Spinal cord (tissue), 10 donors: Measurements from ENCODE around the gene PIGS. TPM values are rescaled to one million over a fixed set of nuclear protein-coding genes. Genes with fewer than 3 reads are reported as not detected.
A peak's percentile ranks its signal among the peaks of the same experiment; 100 is the strongest.

Experiments used
- DNase-seq, 6 donors: peaks; one replicate each; pipeline versions ENCODE4 v3.0.0 to v3.0.0-alpha.2; 2013 to 2015; ENCODE audit warnings: low spot score in 6 of 6, low read depth in 4 of 6
- H3K27ac ChIP-seq: one replicate; pipeline ENCODE4 v1.5.1; 2013; ENCODE audit warnings: low read depth, low read length, control low read depth
- H3K27me3 ChIP-seq: one replicate; pipeline ENCODE4 v1.6.1; 2013; ENCODE audit warnings: low read length; ENCODE audit not compliant: control insufficient read depth, insufficient read depth
- H3K36me3 ChIP-seq: one replicate; pipeline ENCODE4 v1.6.1; 2013; ENCODE audit warnings: low read length; ENCODE audit not compliant: control insufficient read depth, insufficient read depth
- H3K4me1 ChIP-seq: one replicate; pipeline ENCODE4 v1.6.1; 2013; ENCODE audit warnings: low read length; ENCODE audit not compliant: control insufficient read depth, insufficient read depth
- H3K4me3 ChIP-seq: one replicate; pipeline ENCODE4 v1.5.1; 2013; ENCODE audit warnings: low read depth, low read length, control low read depth
- H3K9me3 ChIP-seq: one replicate; pipeline ENCODE4 v1.6.1; 2013; ENCODE audit warnings: low read length; ENCODE audit not compliant: control insufficient read depth, insufficient read depth
- WGBS: methylation state at CpG from one replicate; pipeline ENCODE4 v1.1.5; 2013; ENCODE audit warnings: missing lambda C conversion rate; ENCODE audit not compliant: insufficient coverage; 5-methylcytosine and 5-hydroxymethylcytosine counted together
- polyA plus RNA-seq, 2 donors: library from polyadenylated mRNA; unstranded; fragments of 120-200 nt; gene quantifications; one replicate each; pipeline ENCODE4 v1.2.1, GENCODE V29; 2013; ENCODE audit not compliant: insufficient read length in 2 of 2
- total RNA-seq, 2 donors: library from RNA; depleted of rRNA in 1 of 2; stranded (reverse); fragments of 120-200 nt in 1 of 2; fragments of >200 nt in 1 of 2; gene quantifications; one replicate each; pipeline versions ENCODE4 v1.2.3 to v1.2.4, GENCODE V29; 2013 to 2014
- donor health status: healthy.

PIGS gene
- total and polyA plus RNA-seq, 4 donors = 34.3 to 57.5 (median 47.0) TPM

DNA sequence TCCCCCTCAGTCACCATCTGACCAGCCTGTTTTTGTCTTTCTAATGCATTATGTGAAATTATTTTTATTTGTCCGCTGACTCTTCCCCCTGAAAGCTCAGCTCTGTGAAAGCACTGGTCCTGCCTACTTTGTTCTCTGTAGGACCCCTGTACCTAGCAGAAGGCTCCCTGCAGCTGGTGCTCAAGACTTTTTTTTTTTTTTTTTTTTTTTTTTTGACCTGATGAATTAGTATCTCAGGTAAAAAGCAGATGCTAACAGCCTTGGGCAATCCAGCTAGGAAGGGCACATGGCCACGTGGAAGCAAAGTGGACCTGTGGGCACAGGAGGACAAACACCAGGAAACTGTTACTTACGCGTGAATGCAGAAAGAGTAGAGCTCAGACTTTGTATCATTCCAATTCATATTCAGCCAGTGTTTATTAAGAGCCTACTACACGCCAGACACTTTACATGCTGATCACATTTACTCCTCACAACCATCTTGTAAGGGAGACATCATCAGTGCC is 18.3 kb downstream of the PIGS start:
- no peak for DNase-seq
- H3K9me3 ChIP-seq = no peaks in the 10 kb centered on the region
- peaks cover 33% of the 10 kb centered on the region for H3K4me1 ChIP-seq
- H3K27ac ChIP-seq = no peak overlapping the region
- WGBS = 82% methylated on average over 1 of the region's 5 CpGs
- peak overlapping the region; percentile 37 for H3K4me3 ChIP-seq
- H3K36me3 ChIP-seq = peaks cover 49% of the 10 kb centered on the region
- no peaks in the 10 kb centered on the region for H3K27me3 ChIP-seq

DNA sequence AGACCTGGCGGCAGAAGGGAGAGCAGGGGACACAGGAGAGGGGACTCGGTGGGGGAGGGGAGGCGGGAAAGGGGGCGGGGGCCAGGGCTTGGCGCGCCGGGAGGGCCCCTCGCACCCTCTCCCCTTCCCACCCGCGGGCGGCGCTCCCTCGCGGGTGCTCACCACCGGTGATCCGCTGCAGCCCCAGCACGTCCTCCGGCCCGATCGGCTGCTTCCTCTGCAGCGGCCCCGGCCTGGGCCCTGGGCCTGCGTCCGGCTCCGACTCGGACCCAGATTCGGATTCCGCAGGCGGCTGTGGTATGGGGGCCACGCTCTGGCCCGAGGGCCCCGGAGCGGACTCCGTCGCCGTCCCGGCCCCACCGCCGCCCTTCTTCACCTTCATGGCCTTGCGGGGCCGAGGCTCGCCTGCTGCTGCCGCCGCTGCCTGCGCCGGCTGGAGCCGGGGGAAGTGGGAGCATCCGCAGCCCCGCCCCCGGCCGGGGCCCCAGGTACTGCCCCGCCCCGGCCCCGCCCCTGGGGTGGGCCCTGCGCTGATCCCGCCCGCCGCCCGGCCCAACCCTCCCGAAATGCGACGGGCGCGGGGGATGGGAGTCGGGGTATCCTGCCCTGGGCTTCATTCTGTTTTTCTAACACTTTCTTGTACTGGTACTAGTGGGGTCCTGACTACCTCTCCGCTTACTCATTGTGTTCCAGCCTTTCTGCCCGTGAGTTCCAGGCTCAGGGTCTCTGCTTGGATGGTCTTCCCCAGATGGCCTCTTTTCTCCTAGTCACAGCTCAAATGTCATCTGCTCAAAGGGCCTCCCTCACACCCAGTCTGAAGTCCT is 18.9 kb downstream of the PIGS start, which contains the start of gene UNC119:
Gene UNC119 (minus strand): TSS at position 449 of the 824 bp plus-strand sequence. CDS start 67 bp downstream, at position 382.
- no peaks in the 10 kb centered on the region for H3K9me3 ChIP-seq
- no peaks in the 10 kb centered on the region for H3K27me3 ChIP-seq
- peaks cover 52% of the 10 kb centered on the region for H3K36me3 ChIP-seq
- H3K4me3 ChIP-seq = peak within 1 kb of the TSS; percentile 55
- under 1% methylated on average over 55 of the region's 67 CpGs for WGBS
- peak within 1 kb of the TSS; percentile 15 for H3K27ac ChIP-seq
- H3K4me1 ChIP-seq = peaks cover 37% of the 10 kb centered on the region
- peak in 3 of 6 donors; percentile 77 to 93 (median 92) for DNase-seq

DNA sequence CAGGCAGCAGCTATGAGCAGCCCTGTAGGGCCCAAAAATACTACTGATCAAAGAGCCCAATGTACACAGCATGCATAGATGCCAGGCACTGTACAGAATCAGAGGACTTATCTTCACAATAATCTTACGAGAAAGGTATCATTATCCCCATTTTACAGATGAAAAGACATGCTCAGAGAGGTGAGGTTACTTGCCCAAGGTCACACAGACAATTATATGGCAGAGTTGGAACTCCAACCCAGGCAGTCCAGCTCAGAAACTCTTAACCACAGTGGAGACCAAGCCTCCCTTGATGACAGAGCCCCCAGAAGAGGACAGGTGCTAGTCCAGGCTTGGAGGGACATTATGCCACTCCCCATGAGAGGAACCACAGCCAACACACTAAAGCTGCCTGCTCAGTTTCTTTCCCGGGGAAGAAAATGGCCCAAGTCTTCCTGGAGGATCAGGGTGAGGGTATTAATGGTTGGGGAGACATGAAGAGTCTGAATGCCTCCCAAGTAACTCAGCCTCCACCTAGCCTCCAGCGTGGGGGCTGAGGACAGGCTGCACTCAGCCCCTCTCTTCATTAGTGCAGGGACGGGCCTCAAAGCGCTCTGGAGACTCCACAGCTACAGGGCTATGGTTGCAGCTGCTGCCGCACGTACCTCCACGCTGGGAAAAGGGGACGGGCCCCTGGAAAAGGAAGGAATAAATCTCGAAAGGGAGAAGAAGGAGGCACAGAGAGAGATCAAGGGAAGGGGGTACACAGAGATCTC is 19.7 kb downstream of the PIGS start:
- peak overlapping the region; percentile 15 for H3K27ac ChIP-seq
- H3K9me3 ChIP-seq = no peaks in the 10 kb centered on the region
- peak in 1 of 6 donors; percentile 56 for DNase-seq
- H3K36me3 ChIP-seq = peaks cover 55% of the 10 kb centered on the region
- peaks cover 39% of the 10 kb centered on the region for H3K4me1 ChIP-seq
- H3K27me3 ChIP-seq = no peaks in the 10 kb centered on the region
- 12% methylated on average over 8 of the region's 10 CpGs for WGBS
- H3K4me3 ChIP-seq = peak overlapping the region; percentile 55

DNA sequence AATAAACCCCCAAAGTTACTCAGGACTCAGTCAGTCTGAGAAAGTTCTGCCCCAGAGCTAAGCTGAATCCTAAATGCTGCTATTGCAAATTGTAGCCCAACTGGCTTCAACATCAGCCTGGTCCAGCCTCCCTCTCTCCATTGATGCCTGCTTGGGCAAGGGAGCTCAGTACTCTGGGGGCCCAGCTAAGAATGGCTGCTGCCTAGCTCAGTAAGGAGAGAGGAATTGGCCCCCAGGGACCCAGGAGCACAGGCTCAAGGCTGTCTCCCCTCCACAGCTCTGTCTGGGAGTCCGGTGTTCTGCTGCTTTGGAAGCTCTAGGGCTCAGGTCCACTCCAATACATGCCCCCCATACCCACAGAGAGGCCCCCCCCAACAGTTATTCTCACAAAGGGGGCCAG is 20.5 kb downstream of the PIGS start:
- no peak overlapping the region for H3K27ac ChIP-seq
- H3K4me3 ChIP-seq = no peak overlapping the region
- peaks cover 56% of the 10 kb centered on the region for H3K36me3 ChIP-seq
- H3K9me3 ChIP-seq = no peaks in the 10 kb centered on the region
- no CpG with 5 or more reads among the region's 1 CpG for WGBS
- no peak for DNase-seq
- no peaks in the 10 kb centered on the region for H3K27me3 ChIP-seq
- H3K4me1 ChIP-seq = peaks cover 39% of the 10 kb centered on the region

DNA sequence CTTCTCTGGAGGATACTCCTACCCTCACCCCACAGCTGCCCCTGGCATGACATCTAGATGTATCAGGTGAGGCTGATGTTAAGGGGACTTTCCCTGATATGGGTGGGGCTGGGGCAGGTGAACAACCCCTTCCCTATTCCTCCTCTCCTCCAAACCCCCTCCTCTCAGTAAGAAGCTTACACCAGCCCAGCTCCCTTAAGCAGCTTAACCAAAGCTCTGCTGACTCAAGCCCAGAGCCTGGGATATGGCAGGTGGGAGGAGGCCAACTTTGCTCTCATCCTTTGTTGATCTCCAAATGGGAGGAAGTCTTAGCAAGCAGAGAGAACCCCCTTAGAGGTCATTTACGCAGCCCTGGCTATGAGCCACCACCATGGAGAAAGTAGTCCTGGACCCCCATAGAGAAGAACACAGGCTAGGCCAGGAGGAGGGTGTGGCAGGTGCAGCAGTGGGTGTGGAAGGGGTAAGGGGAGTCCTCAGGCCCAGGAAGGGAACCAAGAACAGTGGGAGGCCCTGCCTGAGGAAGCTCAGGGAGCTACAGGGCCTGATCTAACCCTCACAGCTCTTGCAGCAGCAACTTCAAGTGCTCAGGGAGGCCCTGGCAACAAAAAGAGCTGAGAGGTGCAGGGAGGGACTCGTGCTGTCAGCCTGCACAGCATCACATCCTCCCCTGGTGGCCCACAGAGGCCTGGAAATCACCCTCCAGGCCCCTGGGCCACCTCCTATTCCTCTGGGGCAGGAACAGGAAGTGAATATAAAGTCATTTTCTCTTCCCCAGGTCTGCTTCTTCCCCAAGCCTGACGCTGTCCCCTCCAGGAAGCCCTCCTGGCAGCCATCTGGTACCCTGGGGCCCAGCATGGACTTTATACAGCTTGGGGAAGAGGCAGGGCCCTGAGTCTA is 21.8 kb downstream of the PIGS start:
- 80% methylated on average over 1 of the region's 3 CpGs for WGBS
- DNase-seq = no peak
- H3K4me3 ChIP-seq = no peak overlapping the region
- peaks cover 39% of the 10 kb centered on the region for H3K4me1 ChIP-seq
- H3K36me3 ChIP-seq = peaks cover 45% of the 10 kb centered on the region
- no peaks in the 10 kb centered on the region for H3K27me3 ChIP-seq
- no peaks in the 10 kb centered on the region for H3K9me3 ChIP-seq
- H3K27ac ChIP-seq = no peak overlapping the region

DNA sequence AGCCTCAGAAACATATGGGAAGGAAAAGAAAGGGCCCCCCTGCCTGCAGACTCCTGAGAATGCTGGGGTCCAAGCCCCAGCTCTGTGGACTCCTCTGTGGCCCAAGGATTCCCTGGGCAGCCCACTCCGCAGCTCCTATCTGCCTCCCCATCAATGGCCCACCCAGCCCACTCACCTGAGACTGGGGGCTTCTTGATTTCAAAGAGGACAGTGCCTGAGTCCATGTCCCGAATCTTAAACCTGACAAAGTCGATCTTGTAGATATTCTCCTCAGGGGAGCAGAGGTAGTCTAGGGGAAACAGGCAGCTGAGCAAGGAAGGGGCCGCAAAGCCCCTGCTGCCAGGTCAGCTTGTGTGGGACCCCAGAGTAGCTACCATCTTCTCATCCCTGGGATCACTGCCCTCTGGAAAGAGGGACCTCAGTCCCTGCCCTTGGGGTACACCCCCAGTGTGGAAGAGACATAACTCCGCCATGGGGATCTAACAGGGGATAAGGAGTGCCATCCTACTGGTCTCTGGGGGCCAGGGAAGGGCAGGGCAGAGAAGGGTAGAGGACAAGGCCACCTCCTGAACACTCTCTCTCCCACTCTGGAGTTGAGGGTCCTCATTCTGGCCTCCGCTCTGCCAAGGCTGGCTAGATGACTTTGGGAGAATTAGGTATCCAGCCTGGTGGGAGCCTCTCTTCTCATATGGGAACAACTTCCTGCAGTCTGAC is 22.8 kb downstream of the PIGS start:
- Histone ChIP-seq H3K4me1 (peaks cover 39% of the 10 kb centered on the region), H3K4me3 (no peak overlapping the region), H3K36me3 (peaks cover 36% of the 10 kb centered on the region), H3K9me3 (no peaks in the 10 kb centered on the region), H3K27ac (no peak overlapping the region), H3K27me3 (no peaks in the 10 kb centered on the region)
- no peak for DNase-seq
- WGBS = 77% methylated on average over 5 of the region's 6 CpGs

DNA sequence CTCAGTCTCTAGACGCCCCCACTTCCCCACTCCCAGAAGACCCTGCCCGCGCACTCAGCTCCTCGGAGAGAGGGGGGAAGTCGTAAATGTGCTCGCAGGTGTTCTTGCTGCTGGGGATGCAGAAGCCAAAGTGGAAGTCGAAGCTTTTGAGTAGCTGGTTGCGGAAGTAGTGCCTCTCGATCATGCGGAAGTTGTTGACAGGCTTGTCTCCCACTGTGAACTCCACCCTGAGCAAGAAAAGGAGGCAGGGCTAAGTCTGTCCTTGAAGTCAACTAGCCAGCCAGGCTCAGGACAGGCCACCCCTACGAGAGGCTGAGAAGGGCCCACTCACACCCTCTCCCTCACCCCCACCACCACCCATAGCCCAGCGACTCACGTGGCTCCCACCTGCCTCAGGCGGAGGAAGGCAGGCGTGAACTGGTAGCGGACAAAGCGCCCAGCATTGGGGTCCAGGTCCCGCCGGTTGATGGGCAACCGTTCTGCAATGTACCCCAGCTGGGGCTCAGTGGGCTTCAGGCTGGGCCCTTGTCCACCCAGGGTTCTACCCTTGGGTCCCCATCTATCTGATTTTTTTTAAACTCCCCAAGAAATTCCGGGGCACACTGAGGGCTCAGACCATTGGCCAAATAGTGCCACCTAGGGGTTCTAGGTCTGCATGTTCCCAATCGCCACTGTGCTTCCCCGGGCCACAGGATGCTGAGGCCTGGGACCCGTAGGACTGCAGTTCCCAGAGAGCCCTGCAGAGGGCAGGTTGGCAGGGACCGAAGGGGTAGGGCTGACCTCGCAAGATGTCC is 23.5 kb downstream of the PIGS start:
- 59% methylated on average over 23 of the region's 26 CpGs for WGBS

DNA sequence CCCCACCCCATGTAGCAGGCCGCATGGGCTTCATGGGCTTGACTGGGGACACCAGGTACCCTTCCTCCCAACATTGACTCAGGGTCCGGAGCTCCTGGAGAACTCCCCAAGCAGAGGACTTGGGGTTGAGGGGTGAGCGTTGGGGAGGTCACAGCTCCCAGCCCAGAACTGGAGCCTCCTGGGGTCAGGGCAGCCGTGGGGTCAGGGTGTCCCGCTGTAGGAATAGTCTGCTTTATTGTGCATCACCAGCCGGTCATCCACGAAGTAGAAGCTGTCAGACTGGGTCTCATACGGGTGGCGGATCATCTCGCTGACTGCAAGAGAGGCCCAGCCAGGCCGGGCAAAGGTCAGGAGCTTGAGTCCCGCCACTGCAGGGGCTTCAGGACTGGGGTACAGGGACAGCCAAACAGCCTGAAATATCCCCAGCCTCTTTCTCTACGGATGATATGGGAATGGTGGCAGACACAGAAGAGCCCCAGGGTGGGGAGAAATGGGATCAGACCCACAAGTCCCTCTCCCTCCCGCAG is 24.2 kb downstream of the PIGS start:
- no peak for DNase-seq
- Histone ChIP-seq H3K27ac (no peak overlapping the region), H3K9me3 (no peaks in the 10 kb centered on the region), H3K4me1 (peaks cover 35% of the 10 kb centered on the region), H3K4me3 (no peak overlapping the region), H3K27me3 (no peaks in the 10 kb centered on the region), H3K36me3 (peaks cover 31% of the 10 kb centered on the region)
- 86% methylated on average over 10 of the region's 14 CpGs for WGBS

More for the DNA sequence above, 23.5 kb downstream of the PIGS start:
- Histone ChIP-seq H3K4me3 (no peak overlapping the region), H3K9me3 (no peaks in the 10 kb centered on the region), H3K27ac (no peak overlapping the region), H3K4me1 (peaks cover 37% of the 10 kb centered on the region), H3K36me3 (peaks cover 31% of the 10 kb centered on the region), H3K27me3 (no peaks in the 10 kb centered on the region)
- DNase-seq = peak in 2 of 6 donors; percentile 70 to 73
